SK-N-SH treated with all-trans-retinoic acid at 6 μM for 48 hours (cell line): ENCODE data around the gene CLCN7.

Experiments used
- ATAC-seq: fragments of 200-7000 bp; cut with Tn5 transposase; 3 replicates; pipeline ENCODE4 v1.9.1; 2020; ENCODE audit warnings: mild to moderate bottlenecking, moderate library complexity
- ARNTL ChIP-seq: fragments of 450-650 bp; formaldehyde crosslinking; IDR thresholded peaks from 2 replicates; pipeline ENCODE4 v1.5.0; 2020; ENCODE audit warnings: low read depth, mild to moderate bottlenecking, moderate library complexity, borderline replicate concordance
- BACH2 ChIP-seq: fragments of 250-450 bp; sonication (Bioruptor Pico); IDR thresholded peaks from 2 replicates; pipeline ENCODE4 v1.9.0; 2021; ENCODE audit warnings: mild to moderate bottlenecking, borderline replicate concordance
- GLIS3 ChIP-seq: fragments of 250-450 bp; sonication (Bioruptor Pico); IDR thresholded peaks from 2 replicates; pipeline ENCODE4 v1.5.0; 2020; ENCODE audit warnings: mild to moderate bottlenecking, moderate library complexity
- ISL1 ChIP-seq: fragments of 250-450 bp; sonication (Bioruptor Pico); IDR thresholded peaks from 2 replicates; pipeline ENCODE4 v2.1.2; 2022; ENCODE audit warnings: mild to moderate bottlenecking, moderate library complexity
- OSR1 ChIP-seq: fragments of 250-450 bp; sonication (Bioruptor Pico); IDR thresholded peaks from 2 replicates; pipeline ENCODE4 v1.8.0; 2022; ENCODE audit warnings: moderate library complexity, mild to moderate bottlenecking, inconsistent platforms
- PPARA ChIP-seq: fragments of 250-450 bp; sonication (Bioruptor Pico); IDR thresholded peaks from 2 replicates; pipeline ENCODE4 v1.5.0; 2020; ENCODE audit warnings: mild to moderate bottlenecking, borderline replicate concordance
- RARB ChIP-seq: fragments of 250-450 bp; sonication (Bioruptor Pico); IDR thresholded peaks from 2 replicates; pipeline ENCODE4 v1.8.0; 2021; ENCODE audit warnings: mild to moderate bottlenecking, moderate library complexity
- TCF4 ChIP-seq: fragments of 250-450 bp; sonication (Bioruptor Pico); IDR thresholded peaks from 2 replicates; pipeline ENCODE4 v1.8.0; 2021; ENCODE audit warnings: mild to moderate bottlenecking, moderate library complexity, borderline replicate concordance
- TOX ChIP-seq: fragments of 250-450 bp; sonication (Bioruptor Pico); IDR thresholded peaks from 2 replicates; pipeline ENCODE4 v1.8.0; 2021; ENCODE audit warnings: mild to moderate bottlenecking, moderate library complexity, borderline replicate concordance
- ZC3H10 ChIP-seq: fragments of 250-450 bp; sonication (Bioruptor Pico); IDR thresholded peaks from 2 replicates; pipeline ENCODE4 v1.5.1; 2021; ENCODE audit warnings: mild to moderate bottlenecking, moderate library complexity
- ZFP3 ChIP-seq: fragments of 250-450 bp; sonication (Bioruptor Pico); IDR thresholded peaks from 2 replicates; pipeline ENCODE4 v1.5.0; 2020; ENCODE audit warnings: mild to moderate bottlenecking, moderate library complexity
- ZFP30 ChIP-seq: fragments of 450-650 bp; formaldehyde crosslinking; IDR thresholded peaks from 2 replicates; pipeline ENCODE4 v1.5.0; 2022; ENCODE audit warnings: mild to moderate bottlenecking, moderate library complexity
- ZNF565 ChIP-seq: fragments of 450-650 bp; formaldehyde crosslinking; conservative IDR thresholded peaks from 2 replicates; pipeline ENCODE4 v1.5.0; 2020; ENCODE audit warnings: low read depth, mild to moderate bottlenecking, moderate library complexity
- ZNF70 ChIP-seq: fragments of 450-650 bp; formaldehyde crosslinking; IDR thresholded peaks from 2 replicates; pipeline ENCODE4 v1.5.0; 2020; ENCODE audit warnings: mild to moderate bottlenecking, moderate library complexity
- ZNF8 ChIP-seq: fragments of 450-650 bp; formaldehyde crosslinking; IDR thresholded peaks from 2 replicates; pipeline ENCODE4 v1.5.0; 2020; ENCODE audit warnings: mild to moderate bottlenecking, moderate library complexity
- TF ChIP-seq, protein P1 (sequence below): fragments of 250-450 bp; sonication (Bioruptor Pico); IDR thresholded peaks from 2 replicates; pipeline ENCODE4 v1.8.0; 2021; ENCODE audit warnings: low read depth, mild to moderate bottlenecking, moderate library complexity, borderline replicate concordance
- TF ChIP-seq, protein P2 (sequence below): fragments of 250-450 bp; sonication (Bioruptor Pico); IDR thresholded peaks from 2 replicates; pipeline ENCODE4 v1.5.1; 2020; ENCODE audit warnings: low read depth, mild to moderate bottlenecking, moderate library complexity
- TF ChIP-seq, protein P3 (sequence below): fragments of 250-450 bp; sonication (Bioruptor Pico); IDR thresholded peaks from 2 replicates; pipeline ENCODE4 v1.5.1; 2021; ENCODE audit warnings: mild to moderate bottlenecking, moderate library complexity
- TF ChIP-seq, protein P4 (sequence below): fragments of 250-450 bp; sonication (Bioruptor Pico); IDR thresholded peaks from 2 replicates; pipeline ENCODE4 v1.5.0; 2020; ENCODE audit warnings: mild to moderate bottlenecking, moderate library complexity
- TF ChIP-seq, protein P5 (sequence below): fragments of 250-450 bp; sonication (Bioruptor Pico); IDR thresholded peaks from 2 replicates; pipeline ENCODE4 v1.8.0; 2020; ENCODE audit warnings: mild to moderate bottlenecking, moderate library complexity, borderline replicate concordance

The CLCN7 gene

DNA sequence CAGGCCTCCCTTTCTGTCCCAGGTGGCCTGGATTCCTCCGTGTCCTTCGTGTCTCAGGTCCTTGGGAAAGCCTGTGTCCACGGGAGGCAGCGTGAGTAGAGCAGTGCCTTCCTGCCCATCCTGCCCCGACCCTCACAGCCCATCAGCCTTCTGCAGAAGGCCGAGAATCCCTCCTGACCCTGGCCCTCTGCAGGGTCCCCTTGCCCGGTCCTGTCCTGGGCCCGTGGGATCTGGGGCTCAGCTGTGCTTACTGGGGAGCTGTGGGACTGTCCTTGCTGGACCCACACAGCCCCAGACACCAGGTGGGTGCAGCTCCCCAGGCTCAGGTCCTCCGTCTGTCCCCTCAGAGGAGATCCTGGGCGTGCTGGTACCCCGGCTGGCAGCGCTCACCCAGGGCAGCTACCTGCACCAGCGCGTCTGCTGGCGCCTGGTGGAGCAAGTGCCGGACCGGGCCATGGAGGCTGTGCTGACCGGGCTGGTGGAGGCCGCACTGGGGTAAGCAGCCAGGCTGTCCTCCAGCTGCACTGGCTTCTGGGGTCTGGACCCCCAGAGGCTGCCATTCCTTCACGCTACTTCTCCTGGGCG lies 22.3 kb upstream of the CLCN7 start:
- TF ChIP-seq ZNF565 = no peak
- TF ChIP-seq TOX (CRISPR knock-in tag) = no peak
- TF ChIP-seq, protein P1, sequence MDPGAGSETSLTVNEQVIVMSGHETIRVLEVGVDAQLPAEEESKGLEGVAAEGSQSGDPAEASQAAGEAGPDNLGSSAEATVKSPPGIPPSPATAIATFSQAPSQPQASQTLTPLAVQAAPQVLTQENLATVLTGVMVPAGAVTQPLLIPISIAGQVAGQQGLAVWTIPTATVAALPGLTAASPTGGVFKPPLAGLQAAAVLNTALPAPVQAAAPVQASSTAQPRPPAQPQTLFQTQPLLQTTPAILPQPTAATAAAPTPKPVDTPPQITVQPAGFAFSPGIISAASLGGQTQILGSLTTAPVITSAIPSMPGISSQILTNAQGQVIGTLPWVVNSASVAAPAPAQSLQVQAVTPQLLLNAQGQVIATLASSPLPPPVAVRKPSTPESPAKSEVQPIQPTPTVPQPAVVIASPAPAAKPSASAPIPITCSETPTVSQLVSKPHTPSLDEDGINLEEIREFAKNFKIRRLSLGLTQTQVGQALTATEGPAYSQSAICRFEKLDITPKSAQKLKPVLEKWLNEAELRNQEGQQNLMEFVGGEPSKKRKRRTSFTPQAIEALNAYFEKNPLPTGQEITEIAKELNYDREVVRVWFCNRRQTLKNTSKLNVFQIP (CRISPR knock-in tag) = no peak
- TF ChIP-seq OSR1 (CRISPR knock-in tag) = no peak
- no peak for TF ChIP-seq RARB (CRISPR knock-in tag)
- TF ChIP-seq, protein P2, sequence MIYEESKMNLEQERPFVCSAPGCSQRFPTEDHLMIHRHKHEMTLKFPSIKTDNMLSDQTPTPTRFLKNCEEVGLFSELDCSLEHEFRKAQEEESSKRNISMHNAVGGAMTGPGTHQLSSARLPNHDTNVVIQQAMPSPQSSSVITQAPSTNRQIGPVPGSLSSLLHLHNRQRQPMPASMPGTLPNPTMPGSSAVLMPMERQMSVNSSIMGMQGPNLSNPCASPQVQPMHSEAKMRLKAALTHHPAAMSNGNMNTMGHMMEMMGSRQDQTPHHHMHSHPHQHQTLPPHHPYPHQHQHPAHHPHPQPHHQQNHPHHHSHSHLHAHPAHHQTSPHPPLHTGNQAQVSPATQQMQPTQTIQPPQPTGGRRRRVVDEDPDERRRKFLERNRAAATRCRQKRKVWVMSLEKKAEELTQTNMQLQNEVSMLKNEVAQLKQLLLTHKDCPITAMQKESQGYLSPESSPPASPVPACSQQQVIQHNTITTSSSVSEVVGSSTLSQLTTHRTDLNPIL (CRISPR knock-in tag) = no peak
- TF ChIP-seq PPARA (CRISPR knock-in tag) = no peak
- TF ChIP-seq ZC3H10 (CRISPR knock-in tag) = no peak
- TF ChIP-seq, protein P3, sequence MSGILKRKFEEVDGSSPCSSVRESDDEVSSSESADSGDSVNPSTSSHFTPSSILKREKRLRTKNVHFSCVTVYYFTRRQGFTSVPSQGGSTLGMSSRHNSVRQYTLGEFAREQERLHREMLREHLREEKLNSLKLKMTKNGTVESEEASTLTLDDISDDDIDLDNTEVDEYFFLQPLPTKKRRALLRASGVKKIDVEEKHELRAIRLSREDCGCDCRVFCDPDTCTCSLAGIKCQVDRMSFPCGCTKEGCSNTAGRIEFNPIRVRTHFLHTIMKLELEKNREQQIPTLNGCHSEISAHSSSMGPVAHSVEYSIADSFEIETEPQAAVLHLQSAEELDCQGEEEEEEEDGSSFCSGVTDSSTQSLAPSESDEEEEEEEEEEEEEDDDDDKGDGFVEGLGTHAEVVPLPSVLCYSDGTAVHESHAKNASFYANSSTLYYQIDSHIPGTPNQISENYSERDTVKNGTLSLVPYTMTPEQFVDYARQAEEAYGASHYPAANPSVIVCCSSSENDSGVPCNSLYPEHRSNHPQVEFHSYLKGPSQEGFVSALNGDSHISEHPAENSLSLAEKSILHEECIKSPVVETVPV (CRISPR knock-in tag) = no peak
- no peak for TF ChIP-seq ZFP30
- no peak for TF ChIP-seq GLIS3 (CRISPR knock-in tag)
- TF ChIP-seq, protein P4, sequence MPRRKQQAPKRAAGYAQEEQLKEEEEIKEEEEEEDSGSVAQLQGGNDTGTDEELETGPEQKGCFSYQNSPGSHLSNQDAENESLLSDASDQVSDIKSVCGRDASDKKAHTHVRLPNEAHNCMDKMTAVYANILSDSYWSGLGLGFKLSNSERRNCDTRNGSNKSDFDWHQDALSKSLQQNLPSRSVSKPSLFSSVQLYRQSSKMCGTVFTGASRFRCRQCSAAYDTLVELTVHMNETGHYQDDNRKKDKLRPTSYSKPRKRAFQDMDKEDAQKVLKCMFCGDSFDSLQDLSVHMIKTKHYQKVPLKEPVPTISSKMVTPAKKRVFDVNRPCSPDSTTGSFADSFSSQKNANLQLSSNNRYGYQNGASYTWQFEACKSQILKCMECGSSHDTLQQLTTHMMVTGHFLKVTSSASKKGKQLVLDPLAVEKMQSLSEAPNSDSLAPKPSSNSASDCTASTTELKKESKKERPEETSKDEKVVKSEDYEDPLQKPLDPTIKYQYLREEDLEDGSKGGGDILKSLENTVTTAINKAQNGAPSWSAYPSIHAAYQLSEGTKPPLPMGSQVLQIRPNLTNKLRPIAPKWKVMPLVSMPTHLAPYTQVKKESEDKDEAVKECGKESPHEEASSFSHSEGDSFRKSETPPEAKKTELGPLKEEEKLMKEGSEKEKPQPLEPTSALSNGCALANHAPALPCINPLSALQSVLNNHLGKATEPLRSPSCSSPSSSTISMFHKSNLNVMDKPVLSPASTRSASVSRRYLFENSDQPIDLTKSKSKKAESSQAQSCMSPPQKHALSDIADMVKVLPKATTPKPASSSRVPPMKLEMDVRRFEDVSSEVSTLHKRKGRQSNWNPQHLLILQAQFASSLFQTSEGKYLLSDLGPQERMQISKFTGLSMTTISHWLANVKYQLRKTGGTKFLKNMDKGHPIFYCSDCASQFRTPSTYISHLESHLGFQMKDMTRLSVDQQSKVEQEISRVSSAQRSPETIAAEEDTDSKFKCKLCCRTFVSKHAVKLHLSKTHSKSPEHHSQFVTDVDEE (CRISPR knock-in tag) = no peak
- TF ChIP-seq ZFP3 (CRISPR knock-in tag) = no peak
- TF ChIP-seq ZNF70 (CRISPR knock-in tag) = no peak
- TF ChIP-seq, protein P5, sequence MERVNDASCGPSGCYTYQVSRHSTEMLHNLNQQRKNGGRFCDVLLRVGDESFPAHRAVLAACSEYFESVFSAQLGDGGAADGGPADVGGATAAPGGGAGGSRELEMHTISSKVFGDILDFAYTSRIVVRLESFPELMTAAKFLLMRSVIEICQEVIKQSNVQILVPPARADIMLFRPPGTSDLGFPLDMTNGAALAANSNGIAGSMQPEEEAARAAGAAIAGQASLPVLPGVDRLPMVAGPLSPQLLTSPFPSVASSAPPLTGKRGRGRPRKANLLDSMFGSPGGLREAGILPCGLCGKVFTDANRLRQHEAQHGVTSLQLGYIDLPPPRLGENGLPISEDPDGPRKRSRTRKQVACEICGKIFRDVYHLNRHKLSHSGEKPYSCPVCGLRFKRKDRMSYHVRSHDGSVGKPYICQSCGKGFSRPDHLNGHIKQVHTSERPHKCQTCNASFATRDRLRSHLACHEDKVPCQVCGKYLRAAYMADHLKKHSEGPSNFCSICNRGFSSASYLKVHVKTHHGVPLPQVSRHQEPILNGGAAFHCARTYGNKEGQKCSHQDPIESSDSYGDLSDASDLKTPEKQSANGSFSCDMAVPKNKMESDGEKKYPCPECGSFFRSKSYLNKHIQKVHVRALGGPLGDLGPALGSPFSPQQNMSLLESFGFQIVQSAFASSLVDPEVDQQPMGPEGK (CRISPR knock-in tag) = no peak
- TF ChIP-seq BACH2 = no peak
- no peak for TF ChIP-seq TCF4 (CRISPR knock-in tag)
- ATAC-seq = no peak

DNA sequence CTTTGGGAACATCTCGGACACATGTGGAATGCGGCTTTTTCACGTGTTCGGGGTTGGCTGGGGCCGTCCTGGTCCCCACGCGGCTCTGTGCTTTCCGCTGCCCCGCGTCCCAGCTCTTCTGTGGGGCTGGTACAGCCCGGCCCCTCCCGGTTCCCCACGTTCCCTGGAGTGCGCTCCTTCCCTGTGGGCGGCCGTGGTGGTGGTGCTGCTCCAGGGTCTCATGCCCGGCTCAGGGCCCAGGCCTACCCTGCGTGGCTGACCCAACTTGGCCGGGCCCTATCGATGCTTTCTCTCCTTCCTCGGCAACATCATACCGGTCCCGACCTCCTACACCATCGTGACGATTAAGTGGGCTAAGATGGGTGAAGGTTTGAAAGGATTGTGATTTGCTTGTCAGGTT lies 21.6 kb upstream of the CLCN7 start:
- no peak for TF ChIP-seq ARNTL (CRISPR knock-in tag)
- no peak for TF ChIP-seq ISL1 (CRISPR knock-in tag)
- TF ChIP-seq, protein P1 (CRISPR knock-in tag) = no peak
- no peak for TF ChIP-seq BACH2
- no peak for TF ChIP-seq ZC3H10 (CRISPR knock-in tag)
- no peak for TF ChIP-seq ZFP30
- no peak for TF ChIP-seq TOX (CRISPR knock-in tag)
- TF ChIP-seq, protein P2 (CRISPR knock-in tag) = no peak
- no peak for TF ChIP-seq ZNF8 (CRISPR knock-in tag)
- ATAC-seq = no peak
